Activated CD4-positive, alpha-beta T cell treated with anti-CD3 and anti-CD28 coated beads, Interleukin-2, amount 50 U/mL, for 1 hour (primary cell): ENCODE measurements around the gene AP2A2.
A peak's percentile ranks its signal among the peaks of the same experiment; 100 is the strongest.

Experiments used
- DNase-seq: peaks from one replicate; pipeline ENCODE4 v3.0.0-alpha.2; 2020

Gene AP2A2

GRCh38 chr11:926341-926916, 759 bp downstream of the AP2A2 start:
- DNase-seq: no peak

DNA sequence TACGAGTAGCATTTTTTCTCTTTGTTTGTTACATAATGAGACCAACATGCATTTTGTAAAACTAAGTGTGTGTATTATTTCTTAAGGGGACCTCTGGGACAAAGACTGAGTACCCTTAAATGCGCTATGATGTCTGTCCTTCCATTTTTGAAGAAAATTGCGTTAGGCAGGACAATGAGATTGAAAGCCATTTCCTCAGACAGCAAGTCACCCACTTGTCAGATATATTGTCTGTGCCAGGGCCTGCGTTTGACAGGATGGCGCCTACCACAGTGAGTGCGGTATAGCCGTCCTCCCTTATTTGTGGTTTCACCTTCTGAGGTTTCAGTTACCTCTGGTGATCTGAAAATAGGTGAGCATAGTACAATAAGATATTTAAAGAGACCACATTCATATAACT, 2.2 kb downstream of the AP2A2 start:
- DNase-seq: peak; percentile 30

GRCh38 chr11:928786-929185, 3.1 kb downstream of the AP2A2 start:
- no peak for DNase-seq

GRCh38 chr11:929405-929804, 3.7 kb downstream of the AP2A2 start:
- no peak for DNase-seq

- DNase-seq: no peak
Observed at GRCh38 chr11:931385-931784, 5.7 kb downstream of the AP2A2 start.

DNA sequence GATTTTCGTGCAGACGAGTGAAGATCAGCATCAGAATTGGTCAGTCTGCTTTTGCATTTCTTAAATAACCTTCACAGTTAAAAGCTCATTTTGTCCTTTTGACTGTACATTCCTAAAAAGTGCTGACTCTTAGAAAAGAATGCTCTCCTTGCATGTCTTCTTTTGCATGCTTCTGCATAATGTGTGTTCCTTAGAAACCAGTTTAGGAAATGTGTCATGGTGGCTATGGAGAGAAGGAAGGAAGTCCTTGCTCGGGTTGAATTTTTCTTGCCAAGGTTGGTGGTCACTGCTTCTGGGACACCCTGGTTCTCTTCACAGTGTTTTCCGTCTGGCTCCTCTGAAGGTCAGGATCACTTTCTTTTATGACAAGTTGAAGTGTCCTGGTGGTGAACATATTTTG, 6.8 kb downstream of the AP2A2 start:
- DNase-seq: no peak

DNA sequence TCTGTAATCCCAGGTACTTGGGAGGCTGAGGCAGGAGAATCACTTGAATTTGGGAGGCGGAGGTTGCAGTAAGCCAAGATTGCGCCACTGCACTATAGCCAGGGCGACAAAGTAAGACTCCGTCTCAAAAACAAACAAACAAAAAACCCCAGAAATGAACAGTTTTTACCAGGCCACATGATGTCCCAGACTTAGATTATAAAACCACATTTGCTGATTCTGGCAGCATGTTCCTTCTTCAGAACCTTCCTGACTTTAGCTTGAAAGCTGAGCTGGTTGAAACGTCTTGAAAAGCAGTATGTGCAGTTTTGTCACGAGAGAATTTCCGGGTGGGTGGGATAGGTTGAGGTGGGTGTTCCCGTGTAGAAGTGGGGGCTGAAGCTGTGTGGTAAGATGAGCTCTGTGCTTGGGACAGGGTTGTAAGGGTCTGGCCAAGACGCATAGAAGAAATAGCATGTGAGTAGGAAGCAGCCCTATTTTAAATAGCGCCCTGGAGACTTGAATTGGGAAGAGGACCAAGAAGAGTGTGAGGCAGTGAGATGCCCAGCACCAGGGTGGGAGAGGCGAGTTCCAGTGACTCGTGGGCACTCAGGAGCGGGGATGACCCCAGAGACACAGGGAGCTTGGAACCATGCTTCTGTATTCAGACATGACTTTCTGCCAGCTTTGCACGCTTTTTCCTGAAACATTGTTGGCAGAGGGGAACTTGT, 7.6 kb downstream of the AP2A2 start:
- no peak for DNase-seq

GRCh38 chr11:933936-934335, 8.3 kb downstream of the AP2A2 start:
- no peak for DNase-seq

DNA sequence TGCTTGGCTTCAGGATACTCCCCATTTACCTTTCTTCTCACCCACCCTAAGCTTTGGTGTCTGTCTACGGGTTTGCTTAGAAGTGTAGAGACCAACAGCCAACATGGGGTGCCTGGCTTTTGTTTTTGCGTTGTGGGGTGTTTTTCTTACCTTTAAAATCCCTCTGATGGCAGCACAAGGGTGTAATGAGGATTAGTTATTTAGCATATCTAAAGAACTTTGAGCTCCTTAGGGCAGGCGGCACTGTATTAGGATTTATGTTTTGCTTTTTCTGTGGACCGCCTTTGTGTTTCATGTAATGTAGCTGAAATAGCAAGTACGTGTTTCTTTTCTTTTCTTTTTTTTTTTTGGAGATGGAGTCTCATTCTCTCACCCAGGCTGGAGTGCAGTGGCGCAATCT, 8.9 kb downstream of the AP2A2 start:
- DNase-seq: no peak

- no peak for DNase-seq
Observed at GRCh38 chr11:936199-936598, 10.5 kb downstream of the AP2A2 start.

- DNase-seq: no peak
Observed at GRCh38 chr11:937841-938261, 12.2 kb downstream of the AP2A2 start.

GRCh38 chr11:940496-941135, 14.9 kb downstream of the AP2A2 start:
- no peak for DNase-seq

GRCh38 chr11:942823-943222, 17.2 kb downstream of the AP2A2 start:
- no peak for DNase-seq

DNA sequence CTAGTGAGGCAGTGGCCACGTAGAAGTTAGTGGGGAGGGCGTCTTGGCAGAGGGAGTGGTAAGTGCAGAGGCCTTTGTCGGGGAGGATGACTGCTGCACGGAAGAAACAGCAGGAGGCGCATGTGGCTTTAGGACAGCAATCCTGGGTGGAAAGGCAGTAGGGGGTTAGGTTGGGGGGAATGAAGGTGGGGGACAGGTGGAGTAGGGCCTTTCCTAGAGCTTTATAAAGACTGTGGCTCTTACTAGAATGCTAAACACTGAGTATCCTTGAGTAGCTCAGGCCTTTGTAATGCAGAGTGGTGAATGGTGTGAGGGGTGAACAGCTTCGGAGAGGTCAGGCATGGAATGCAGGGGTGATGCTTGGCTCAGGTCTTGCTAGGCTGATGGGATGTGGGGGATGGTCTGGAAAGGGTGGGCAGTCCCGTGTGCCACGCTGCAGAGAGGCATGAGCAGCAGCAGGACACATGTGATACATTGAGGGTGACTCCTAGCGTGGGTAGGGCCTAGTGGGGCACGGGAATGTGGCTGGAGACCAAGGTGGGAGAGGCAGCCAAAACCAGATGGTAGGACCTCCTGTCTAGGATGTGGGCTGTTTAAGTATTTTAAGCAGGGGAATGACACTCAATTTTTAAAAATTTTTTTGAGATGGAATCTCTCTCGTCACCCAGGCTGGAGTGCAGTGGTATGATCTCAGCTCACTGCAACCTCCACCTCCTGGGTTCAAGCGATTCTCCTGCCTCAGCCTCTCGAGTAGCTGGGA, 19.2 kb downstream of the AP2A2 start:
- DNase-seq: no peak

GRCh38 chr11:945986-946385, 20.3 kb downstream of the AP2A2 start:
- DNase-seq: no peak

DNA sequence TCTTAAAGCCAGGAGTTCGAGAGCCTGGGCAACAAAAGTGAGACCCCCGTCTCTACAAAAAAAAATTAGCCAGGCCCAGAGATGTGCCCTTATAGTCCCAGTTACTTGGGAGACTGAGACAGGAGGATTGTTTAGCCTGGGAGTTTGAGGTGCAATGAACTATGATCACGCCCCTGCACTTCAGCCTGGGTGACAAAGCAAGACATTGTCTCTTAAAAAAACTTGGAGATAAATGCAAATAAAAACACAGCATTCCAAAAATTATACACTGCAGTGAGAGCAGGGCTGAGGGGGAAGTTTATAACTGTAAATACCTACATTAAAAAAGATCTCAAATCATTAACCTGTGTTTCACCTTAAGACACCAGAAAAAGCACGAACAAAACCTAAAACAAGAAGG, 22.1 kb downstream of the AP2A2 start:
- no peak for DNase-seq

DNA sequence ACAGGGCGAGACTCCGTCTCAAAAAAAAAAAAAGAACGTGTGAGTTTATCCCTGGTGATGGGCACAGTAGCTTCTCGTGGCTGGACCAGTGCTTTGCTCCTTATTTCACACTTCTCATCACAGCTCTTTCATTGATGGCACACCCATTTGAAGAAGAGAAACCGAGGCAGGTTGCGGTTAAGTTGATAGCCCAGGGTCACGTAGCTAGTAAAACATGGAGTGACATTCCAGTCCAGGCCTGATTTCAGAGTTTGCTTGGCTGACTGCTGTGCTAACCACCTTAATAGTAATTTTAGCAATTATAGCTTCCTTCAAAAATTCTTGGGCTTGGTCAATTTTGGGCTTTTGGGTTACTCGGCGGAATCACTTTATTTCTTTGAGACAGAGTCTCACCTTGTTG, 25.8 kb downstream of the AP2A2 start:
- no peak for DNase-seq

- DNase-seq: no peak
Observed at GRCh38 chr11:952406-953385, 27.0 kb downstream of the AP2A2 start.

GRCh38 chr11:953512-953911, 27.8 kb downstream of the AP2A2 start:
- no peak for DNase-seq

GRCh38 chr11:954392-955153, 28.9 kb downstream of the AP2A2 start:
- DNase-seq: no peak

- no peak for DNase-seq
Observed at GRCh38 chr11:955154-956063, 29.7 kb downstream of the AP2A2 start.
